ENCODE measurements around the gene DACH1.
"Not testable (repeated sequence)": the region's sequence is repeated elsewhere in the genome, so short reads cannot be mapped to it uniquely, and the experiment has no call there.

DACH1 gene

DNA sequence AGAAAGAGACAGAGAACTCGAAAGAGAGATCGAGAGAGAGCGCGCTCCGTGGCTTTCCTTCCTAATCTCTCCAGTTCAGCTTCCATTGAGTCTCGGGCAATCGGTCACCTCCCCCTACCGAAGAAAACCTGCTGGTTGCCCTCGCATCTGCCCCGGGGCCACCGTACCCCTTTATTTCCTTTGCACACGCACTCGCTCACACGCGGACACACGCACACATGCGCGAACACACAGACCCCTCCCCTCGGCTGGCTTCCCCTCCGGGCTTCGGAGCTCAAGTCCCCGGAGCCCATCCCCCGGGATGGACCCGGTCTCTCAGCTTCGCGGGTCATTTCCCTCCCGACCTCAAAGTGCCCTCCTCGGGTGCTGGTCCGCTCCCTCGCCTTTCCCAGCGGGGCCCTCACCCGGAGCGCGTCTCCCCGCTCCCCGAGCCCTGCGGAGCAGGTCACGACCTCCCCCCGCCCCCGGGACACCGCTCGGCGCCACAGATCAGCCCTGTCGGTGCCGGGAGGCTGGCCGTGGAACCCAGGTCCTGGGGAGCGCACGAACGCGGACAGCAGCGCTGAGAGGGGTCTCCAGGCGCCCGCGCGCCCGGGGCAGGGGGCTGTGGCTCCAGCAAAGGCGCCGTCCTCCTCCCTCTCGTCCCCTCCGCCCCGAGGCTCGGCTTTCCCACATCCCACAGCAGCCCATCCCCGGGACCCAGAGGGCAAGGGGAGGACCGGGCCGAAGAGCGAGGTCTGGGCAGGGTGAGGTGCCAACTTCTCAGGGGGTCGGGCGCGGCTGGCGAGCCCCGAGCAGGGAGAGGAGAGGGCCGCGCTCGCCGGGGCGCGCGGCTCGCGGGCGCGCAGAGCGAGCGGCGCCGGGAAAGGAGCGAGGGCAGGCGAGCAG lies 1.8 kb downstream of the DACH1 start:
- DNase-seq = no peak

- DNase-seq = no peak
Measured at GRCh38 chr13:71864094-71864985, 2.7 kb downstream of the DACH1 start.

- DNase-seq = no peak
Measured at GRCh38 chr13:71863254-71863865, 3.6 kb downstream of the DACH1 start.

DNA sequence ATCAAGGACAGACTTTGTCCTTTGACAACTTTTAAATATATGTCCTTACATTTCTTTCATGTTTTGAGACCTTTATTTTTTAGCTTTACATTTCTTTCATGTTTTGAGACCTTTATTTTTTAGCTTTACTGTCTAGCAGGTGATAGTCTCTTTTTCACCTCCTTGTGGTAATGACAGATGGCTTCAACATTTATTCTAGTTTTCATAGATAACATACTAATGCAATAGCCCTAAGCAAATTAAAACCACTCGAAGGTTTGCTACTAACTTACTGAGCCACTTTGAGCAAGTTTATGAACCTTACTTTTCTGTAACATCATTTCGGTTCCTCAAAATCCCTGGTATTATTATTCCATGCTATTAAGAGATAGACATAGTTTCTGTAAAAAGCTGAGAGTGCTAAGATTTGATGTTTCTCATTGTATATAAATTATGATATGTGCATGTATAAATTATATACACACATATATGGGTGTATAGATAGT lies 4.5 kb downstream of the DACH1 start:
- no peak for DNase-seq

DNA sequence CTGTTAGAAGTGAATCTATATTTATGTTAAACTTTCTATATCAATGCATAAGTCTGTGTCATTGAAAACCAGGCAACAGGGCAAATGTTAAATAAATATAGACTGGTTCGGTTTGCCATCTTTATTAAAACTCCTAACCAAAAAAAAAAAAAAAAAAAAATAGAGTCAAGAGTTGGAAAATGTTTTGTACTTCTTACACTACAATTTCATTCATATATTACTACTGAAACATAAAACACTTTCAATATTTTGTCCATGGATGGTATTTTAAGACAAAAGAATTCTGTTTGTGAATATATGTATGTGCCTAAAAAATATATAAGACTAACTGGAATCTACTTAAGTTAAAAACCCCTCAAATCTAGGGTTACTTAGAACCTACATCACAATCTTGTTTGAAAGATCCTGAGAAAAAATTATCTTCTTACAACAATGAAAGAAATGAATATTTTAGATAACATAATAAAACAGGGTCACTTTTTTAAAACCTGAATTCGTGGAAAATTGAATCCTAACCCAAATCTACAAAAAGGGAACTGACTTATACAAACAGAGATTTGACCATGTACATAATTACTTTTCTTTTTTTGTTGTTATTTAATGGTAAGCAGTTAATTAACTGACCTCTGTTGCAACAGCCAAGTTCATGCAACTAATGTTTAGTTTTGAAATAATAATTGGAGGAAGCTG lies 5.1 kb downstream of the DACH1 start:
- no peak for DNase-seq

DNA sequence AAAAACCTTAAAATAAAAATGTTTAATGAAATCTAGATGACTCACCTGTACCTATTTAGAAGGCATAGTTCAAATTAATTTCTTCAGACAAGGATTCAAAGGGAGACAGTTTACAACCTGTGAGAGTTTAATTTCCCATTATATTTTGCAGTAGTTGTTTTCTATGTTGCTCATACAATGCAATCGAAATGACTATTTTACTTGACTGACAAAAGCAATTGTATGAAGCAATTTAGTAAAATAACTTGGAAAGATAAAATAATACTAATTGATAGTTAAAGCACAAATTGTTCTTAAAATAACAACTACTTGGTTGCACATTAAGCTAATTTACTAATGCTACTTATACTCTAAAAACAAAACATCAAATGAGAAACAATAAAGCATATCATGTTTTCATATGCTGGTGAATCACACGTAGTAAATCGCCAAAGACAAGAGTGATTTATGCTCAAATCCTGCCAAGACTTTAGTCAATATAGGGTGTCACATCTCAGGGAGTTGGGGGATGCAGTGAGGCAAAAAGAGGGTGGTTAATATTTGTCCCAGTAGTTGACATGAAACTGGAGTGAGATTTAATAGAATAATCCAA lies 6.4 kb downstream of the DACH1 start:
- DNase-seq = no peak

GRCh38 chr13:71858647-71859046 lies 8.4 kb downstream of the DACH1 start:
- DNase-seq = no peak

GRCh38 chr13:71856548-71857043 lies 10.4 kb downstream of the DACH1 start:
- no peak for DNase-seq

- DNase-seq = no peak
Measured at GRCh38 chr13:71854401-71854800, 12.6 kb downstream of the DACH1 start.

- DNase-seq = no peak
Measured at GRCh38 chr13:71853725-71854124, 13.3 kb downstream of the DACH1 start.

DNA sequence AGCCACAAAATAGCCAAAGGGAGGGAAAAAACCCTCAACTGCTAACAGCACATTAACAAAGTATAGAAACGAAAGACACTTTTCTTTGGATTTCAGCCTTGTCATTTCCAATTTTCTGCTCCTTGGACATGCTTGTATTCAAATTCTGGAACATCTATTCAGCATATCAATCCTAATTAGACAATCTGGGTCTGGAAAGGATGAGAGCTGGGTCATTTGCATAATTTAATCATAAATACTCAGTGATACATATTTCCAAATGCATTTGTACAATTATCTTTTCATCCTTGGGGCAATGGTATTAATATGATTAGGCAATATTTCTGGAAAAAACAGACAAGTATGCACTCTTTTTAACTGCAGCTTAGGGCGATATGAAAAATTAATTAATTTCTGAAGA lies 14.3 kb downstream of the DACH1 start:
- DNase-seq = no peak

GRCh38 chr13:71851498-71852409 lies 15.2 kb downstream of the DACH1 start:
- DNase-seq = no peak

- no peak for DNase-seq
Measured at GRCh38 chr13:71842003-71842402, 25.0 kb downstream of the DACH1 start.

DNA sequence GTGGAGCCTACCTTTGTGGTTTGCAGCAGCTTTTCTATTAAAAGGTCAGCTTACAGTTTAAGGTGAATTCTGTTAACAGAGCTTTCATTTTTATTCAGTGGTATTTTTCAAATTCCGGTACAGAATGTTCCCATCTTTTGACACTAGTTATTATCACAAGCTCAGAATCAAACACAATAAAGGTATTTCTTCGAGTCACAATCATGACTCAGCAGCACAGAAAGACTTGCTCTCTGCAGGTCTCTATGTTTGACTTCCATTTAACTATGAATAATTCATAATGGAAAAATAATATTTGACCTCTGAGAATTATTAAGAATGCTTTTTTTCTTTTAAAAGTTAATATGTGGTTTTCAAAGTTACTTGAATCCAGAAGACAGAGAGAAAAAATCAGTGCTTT lies 28.2 kb downstream of the DACH1 start:
- no peak for DNase-seq

- DNase-seq = not testable (repeated sequence)
Measured at GRCh38 chr13:71837582-71837981, 29.4 kb downstream of the DACH1 start.

GRCh38 chr13:71831716-71832115 lies 35.3 kb downstream of the DACH1 start:
- DNase-seq = no peak

DNA sequence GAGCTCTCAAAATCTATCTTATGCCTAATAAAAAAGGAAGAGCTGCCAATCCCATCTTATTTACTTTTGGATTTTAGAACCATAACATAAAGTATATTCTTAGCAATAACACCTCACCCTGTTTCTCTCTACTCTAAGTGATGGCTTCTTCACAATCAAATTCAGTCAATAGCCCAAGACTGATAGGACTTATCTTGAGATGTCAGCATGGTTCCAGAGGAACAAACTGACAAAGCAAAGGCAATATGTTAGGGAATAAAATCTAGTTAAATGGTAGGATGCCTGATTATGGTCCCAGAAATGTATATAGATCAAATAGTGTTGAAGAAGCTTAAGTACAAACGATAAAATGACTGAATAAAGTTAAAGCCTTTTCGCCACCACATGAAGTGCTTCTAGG lies 36.3 kb downstream of the DACH1 start:
- no peak for DNase-seq

DNA sequence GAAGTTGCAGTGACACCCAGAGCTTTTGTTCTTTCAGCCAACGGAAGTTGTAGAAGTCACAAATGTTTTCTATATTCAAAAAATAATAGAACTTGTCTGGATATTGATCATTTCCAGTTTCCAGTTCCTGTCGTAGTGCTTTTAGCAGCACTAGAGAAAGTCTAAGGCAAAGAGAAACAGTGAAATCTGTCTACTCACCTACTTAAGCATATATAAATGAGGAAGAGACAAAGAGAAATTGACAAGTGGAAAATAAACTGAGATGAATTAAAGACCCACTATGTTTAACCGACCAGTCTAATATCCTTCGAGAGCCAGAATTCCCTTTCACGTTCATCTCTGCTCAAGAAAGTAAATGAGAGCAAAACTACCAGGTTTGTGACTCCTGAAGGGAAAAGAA lies 36.7 kb downstream of the DACH1 start:
- DNase-seq = no peak

DNA sequence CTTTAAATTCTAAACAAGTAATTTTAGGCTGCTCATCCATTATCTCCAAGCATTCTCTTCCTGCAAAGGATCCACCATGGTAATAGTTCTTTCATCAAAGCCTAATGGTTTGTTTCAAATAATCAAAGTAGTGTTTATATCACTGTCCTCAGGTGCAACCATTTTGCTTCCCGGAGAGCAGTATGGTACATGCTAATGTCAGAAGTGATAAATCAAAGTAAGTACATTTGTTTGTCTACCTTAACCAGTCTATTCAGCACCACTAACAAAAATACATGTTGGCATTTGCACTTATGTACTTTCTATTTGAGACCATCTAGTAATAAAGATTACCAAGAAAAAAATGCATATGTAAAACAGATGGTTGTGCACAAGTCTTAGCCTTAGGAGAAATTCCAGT lies 37.5 kb downstream of the DACH1 start:
- no peak for DNase-seq

DNA sequence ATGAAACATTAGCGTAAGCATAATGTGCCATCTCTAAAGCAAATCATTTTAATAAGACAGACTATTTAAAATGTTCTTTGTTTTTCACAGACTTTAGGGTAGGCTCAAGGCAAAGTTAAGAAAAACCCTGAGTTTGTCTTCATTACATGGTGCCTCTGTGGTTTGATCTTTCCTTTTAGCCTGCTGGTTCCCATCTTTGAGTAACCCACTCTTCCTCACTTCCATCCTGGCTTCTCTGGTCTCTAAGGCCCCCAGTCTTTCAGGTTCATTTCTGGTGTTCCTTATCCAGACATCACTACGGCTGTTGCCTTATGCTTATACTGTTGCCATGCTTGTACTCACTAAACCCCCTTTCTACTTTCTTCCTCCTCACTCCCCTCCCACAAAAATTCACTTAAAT lies 38.4 kb downstream of the DACH1 start:
- DNase-seq = no peak

- DNase-seq = no peak
Measured at GRCh38 chr13:71828117-71828516, 38.9 kb downstream of the DACH1 start.

Data from CD4-positive, alpha-beta T cell treated with Interleukin-4 for 4 hours (primary cell).